HCT116 (cell line): ENCODE data around the gene MMP17. TPM values are rescaled to one million over a fixed set of nuclear protein-coding genes. Genes with fewer than 3 reads are reported as not detected.

Source experiments
- total RNA-seq: library from RNA; stranded (reverse); gene quantifications from one replicate; pipeline ENCODE4 v1.2.1, GENCODE V29; 2021; ENCODE audit not compliant: unreplicated experiment

MMP17 gene
- total RNA-seq, 1 experiment from 2014 or later = 14.3 TPM

Other genes with a start within 250 kb of the MMP17 start
- 50.4 TPM for gene SFSWAP, start 117.3 kb upstream of the MMP17 start, total RNA-seq
- 34.2 TPM for gene ULK1, start 66.2 kb downstream of the MMP17 start, total RNA-seq
- 77.3 TPM for gene PUS1, start 100.9 kb downstream of the MMP17 start, total RNA-seq
- 54.5 TPM for gene EP400, start 121.5 kb downstream of the MMP17 start, total RNA-seq